Activated CD4-positive, alpha-beta T cell treated with anti-CD3 and anti-CD28 coated beads, Interleukin-2, Interleukin-6, amounts not matched to agents 100 ng/mL and 50 ng/mL, durations not matched to agents 16 hours and 8 hours (primary cell): ENCODE measurements around the gene ZDHHC11.
"Not testable (repeated sequence)": the region's sequence is repeated elsewhere in the genome, so short reads cannot be mapped to it uniquely, and the experiment has no call there.

ENCODE experiments used
- DNase-seq: peaks from one replicate; pipeline ENCODE4 v3.0.0-alpha.2; 2020

Gene ZDHHC11

DNA sequence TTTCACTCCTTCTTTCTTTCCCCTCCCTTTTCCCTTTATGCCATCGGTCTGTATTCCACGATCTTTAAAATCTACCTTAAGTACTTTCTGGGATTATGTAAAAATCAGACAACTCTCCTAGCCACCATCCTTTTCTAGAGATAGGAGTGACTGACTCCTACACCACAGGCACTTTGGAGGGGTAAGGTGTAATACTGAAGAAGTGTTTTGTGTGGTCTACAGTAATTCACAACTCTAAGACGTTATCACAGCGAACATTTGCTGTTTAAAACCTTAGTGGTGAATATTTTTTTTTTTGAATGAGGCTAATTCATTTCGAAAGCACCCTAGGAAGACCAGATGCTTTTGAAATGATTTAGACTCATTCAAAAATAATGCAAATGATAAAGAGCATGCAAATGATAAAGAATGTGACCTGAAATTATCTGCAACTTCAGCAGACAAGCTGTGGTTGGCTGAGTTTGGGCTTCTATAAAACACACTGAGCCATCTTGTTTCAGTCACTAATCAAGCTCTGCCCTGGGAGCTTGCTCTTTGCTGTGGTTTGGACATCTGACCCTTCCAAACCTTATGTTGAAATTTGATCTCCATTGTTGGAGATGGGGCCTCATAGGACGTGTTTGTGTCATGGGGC lies 52.2 kb downstream of the ZDHHC11 start:
- DNase-seq = not testable (repeated sequence)

GRCh38 chr5:797986-798385 lies 52.8 kb downstream of the ZDHHC11 start:
- not testable (repeated sequence) for DNase-seq

- DNase-seq = not testable (repeated sequence)
These were observed 54.9 kb downstream of the ZDHHC11 start for GRCh38 chr5:795873-796272.

DNA sequence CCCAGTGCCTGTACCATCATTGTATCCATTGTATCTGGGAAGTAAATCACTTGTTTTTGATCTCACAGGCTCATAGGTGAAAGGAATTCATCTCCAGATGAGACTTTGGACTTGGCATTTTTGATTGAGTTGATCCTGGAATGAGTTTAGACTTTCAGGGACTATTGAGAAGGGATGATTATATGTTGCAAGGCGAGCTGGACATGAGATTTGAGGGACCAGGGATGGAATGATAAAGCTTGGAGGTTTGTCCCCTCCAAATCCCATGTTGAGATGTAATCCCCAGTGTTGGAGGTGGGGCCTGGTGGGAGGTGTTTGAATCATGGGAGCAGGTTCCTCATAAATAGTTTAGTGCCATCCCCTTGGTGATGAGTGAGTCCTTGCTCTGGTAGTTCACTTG lies 55.8 kb downstream of the ZDHHC11 start:
- DNase-seq = not testable (repeated sequence)

DNA sequence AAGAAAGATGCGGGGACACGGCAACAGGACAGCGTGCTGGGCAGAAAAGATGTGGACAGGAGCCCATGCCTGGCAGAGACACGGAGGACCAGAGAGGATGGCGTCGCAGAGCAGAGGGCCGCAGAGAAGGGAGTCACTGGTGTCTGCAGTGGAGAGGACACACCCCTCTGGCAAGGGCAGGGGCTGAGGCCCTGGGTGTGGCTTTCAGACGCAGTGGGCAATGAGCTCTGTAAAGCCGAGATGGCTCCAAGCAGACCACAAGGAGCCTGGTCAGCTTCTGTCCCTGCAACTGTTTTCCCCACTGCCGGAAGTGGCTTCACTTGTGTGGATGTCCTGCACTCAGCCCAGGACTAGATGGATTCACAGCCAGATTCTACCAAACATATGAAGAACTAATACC lies 62.1 kb downstream of the ZDHHC11 start:
- not testable (repeated sequence) for DNase-seq

DNA sequence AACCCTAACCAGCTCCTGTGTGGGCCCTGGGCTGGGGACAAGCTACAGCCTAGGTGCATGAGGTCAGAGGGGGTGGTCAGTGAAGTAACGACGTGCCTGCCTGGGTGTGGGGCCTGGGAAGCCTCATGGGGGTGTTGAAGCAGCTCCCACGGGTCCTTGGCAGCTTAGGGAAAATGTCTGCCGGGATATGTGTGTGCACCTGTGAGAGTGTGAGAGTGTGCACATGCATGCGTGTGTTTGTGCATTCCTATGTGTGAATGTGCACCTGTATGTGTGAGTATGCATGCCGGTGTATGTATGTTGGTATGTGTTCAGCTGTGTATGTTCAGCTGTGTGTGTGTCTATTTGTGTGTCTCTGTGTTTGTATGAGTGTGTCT lies 62.9 kb downstream of the ZDHHC11 start:
- not testable (repeated sequence) for DNase-seq

GRCh38 chr5:787224-787856 lies 63.4 kb downstream of the ZDHHC11 start:
- DNase-seq = not testable (repeated sequence)

GRCh38 chr5:785181-785705 lies 65.5 kb downstream of the ZDHHC11 start:
- not testable (repeated sequence) for DNase-seq

DNA sequence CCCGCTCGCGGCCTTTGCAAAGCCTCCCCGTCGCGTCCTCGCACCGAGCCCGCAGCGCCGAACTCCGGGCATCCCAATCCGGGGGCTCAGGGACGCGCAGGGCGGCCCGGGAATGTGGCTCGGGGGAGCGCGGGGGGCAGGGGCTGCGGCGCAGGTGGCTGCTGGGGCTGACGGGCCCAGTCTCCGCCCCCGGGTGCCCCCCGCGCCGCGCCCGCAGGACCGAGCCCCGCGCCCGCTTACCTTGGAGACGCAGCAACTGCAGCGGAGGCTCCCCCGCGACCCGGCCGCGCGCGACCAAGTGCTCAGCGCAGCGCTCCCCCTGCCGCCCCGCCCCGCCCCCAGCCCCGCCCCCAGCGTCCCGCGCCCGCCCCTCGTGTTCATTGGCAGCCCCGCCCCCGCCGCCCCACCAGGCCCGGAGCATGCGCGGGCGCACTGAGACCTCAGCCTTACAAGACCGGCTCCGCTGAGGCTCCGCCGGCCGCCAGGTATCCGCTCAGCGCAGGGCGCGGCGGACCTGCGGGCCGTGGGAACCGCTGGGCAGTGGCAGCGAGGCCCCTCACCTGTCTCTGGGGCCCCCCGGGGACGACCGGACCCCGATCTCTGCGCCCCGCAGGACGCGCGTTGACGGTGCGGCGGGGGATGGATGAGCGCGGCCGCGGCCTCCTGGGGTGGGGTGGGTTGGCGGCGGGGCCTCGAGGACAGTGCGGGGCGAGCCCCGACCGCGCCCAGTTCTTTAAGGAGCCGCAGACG lies 66.2 kb downstream of the ZDHHC11 start, which contains the start of gene ZDHHC11B:
ZDHHC11B (minus strand) TSS at position 302 of the 750 bp plus-strand sequence. CDS start 17,810 bp downstream, outside the sequence.
- peak; percentile 93 for DNase-seq

- not testable (repeated sequence) for DNase-seq
These were observed 66.8 kb downstream of the ZDHHC11 start for GRCh38 chr5:783881-784427.

- not testable (repeated sequence) for DNase-seq
These were observed 67.6 kb downstream of the ZDHHC11 start for GRCh38 chr5:783049-783802.

DNA sequence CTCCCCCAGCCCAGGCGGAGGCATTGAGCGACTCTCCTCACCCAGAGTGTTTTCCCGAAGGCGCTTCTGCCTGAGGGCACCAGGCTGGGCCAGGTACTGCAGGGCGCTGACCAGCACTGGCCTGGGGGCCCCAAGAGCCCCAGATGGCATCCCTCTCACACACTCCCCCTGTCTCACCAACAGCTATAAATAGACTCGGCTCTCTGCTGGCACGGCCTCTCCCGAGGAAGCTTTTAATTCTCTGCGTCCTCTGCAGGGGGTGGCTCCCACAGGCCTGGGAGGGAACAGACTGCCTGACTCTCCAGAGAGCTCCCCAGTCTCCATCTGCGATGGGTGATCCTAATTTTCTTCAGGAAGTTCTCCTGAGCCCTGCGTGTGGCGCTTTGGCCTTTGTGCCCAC lies 68.4 kb downstream of the ZDHHC11 start:
- not testable (repeated sequence) for DNase-seq

GRCh38 chr5:780571-780970 lies 70.2 kb downstream of the ZDHHC11 start:
- not testable (repeated sequence) for DNase-seq

GRCh38 chr5:778967-779366 lies 71.8 kb downstream of the ZDHHC11 start:
- not testable (repeated sequence) for DNase-seq

DNA sequence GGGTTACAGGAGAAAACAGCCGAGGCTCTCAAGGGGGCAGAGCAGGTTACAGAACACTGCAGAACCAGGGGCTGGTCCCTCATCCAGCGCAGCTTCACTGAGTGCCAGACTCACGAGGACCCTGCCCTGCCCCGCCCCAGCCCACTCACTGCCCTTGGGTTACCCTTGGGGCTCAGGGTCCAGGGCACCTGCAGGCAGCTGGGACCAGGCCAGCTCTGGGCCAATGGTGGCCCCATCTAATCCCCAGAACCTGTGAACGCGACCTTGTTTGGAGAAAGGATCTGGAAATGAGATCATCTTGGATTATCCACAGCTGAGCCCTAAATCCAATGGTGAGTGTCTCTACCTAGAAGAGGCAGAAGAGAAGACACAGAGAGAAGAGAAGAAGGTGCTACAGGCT lies 72.4 kb downstream of the ZDHHC11 start:
- not testable (repeated sequence) for DNase-seq

GRCh38 chr5:777756-778161 lies 73.0 kb downstream of the ZDHHC11 start:
- DNase-seq = no peak

GRCh38 chr5:776862-777711 lies 73.7 kb downstream of the ZDHHC11 start:
- DNase-seq = no peak

DNA sequence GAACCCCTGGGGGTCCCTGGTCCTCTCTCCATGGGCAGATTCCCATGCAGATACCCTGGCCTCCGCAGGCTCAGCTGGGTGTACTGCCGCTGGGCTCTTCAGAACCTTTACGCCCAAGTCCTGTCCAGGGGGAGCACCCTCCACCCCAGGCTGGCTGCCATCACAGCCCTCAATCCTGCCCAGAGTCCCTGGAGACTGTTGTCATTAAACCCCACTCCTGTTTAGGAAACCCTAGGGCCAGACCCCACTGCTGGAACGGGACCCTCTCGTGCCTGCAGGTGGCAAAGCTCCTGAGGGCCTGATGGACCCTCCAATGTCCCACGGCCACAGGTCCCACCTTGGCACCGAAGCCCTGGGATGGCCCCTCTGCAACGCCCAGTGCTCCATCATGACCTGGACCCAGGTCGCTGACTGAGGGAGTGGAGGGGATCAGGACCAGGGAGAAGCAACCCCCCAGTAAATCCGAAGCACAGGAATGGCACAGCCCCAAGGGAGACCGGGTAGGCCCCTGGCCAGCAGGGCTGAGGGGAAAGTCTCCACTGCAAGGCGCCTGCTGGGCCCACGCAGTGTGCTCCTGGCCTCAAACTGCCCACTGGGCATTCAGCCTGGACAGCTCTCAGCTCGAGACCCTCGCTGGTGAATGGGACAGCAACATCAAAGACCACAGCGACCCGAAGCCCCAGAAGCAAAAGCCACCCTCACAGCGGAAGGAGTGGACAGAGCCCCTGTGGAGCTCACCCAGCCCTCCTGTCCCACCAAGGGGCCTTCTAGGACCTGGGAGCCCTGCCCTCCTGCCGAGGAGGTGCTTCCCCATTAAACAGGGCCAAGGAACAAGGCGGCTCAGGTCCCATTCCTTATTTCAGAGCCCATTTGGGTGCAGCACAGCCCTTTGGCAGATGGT lies 74.6 kb downstream of the ZDHHC11 start:
- no peak for DNase-seq

DNA sequence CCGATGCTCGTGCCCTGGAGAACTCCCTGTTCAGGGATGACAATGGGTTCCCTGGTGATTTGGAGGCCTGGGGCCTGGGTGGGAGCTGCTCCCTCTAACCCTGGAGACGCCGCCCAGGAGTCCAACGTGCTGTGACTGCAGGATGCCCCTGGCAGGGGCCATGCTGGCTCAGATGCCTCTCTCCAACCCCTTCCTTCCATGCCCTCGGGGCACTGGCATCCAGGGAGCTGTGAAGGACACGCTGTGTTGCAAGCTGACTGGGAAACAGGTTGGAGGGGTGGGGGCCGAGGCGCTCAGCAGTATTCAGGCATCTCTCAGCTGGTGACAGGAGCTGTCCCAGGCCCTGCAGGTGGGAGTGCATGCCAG lies 75.2 kb downstream of the ZDHHC11 start:
- DNase-seq = not testable (repeated sequence)

- DNase-seq = not testable (repeated sequence)
These were observed 75.8 kb downstream of the ZDHHC11 start for GRCh38 chr5:774854-775505.
